ENCODE measurements around the gene L3MBTL4.

The L3MBTL4 gene

GRCh38 chr18:5983488-5983887 is 431.2 kb downstream of the L3MBTL4 start:
- DNase-seq (ENCODE audit: low spot score), result no peak

GRCh38 chr18:5982332-5982731 is 432.4 kb downstream of the L3MBTL4 start:
- no peak for DNase-seq (ENCODE audit: low spot score)

GRCh38 chr18:5980721-5981120 is 434.0 kb downstream of the L3MBTL4 start:
- DNase-seq (ENCODE audit: low spot score), result no peak

- DNase-seq (ENCODE audit: low spot score), result no peak
Measured at GRCh38 chr18:5979971-5980457, 434.7 kb downstream of the L3MBTL4 start.

- no peak for DNase-seq (ENCODE audit: low spot score)
Measured at GRCh38 chr18:5979176-5979888, 435.4 kb downstream of the L3MBTL4 start.

GRCh38 chr18:5977022-5977421 is 437.7 kb downstream of the L3MBTL4 start:
- no peak for DNase-seq (ENCODE audit: low spot score)

GRCh38 chr18:5975111-5976002 is 439.4 kb downstream of the L3MBTL4 start:
- DNase-seq (ENCODE audit: low spot score), result no peak

GRCh38 chr18:5974696-5975095 is 440.0 kb downstream of the L3MBTL4 start:
- no peak for DNase-seq (ENCODE audit: low spot score)

GRCh38 chr18:5973099-5973498 is 441.6 kb downstream of the L3MBTL4 start:
- DNase-seq (ENCODE audit: low spot score), result no peak

- no peak for DNase-seq (ENCODE audit: low spot score)
Measured at GRCh38 chr18:5972298-5972697, 442.4 kb downstream of the L3MBTL4 start.

- no peak for DNase-seq (ENCODE audit: low spot score)
Measured at GRCh38 chr18:5969989-5970403, 444.7 kb downstream of the L3MBTL4 start.

- no peak for DNase-seq (ENCODE audit: low spot score)
Measured at GRCh38 chr18:5969355-5969988, 445.2 kb downstream of the L3MBTL4 start.

- DNase-seq (ENCODE audit: low spot score), result no peak
Measured at GRCh38 chr18:5967666-5968065, 447.0 kb downstream of the L3MBTL4 start.

GRCh38 chr18:5967007-5967406 is 447.7 kb downstream of the L3MBTL4 start:
- DNase-seq (ENCODE audit: low spot score), result no peak

- no peak for DNase-seq (ENCODE audit: low spot score)
Measured at GRCh38 chr18:5966514-5966913, 448.2 kb downstream of the L3MBTL4 start.

GRCh38 chr18:5964996-5965395 is 449.7 kb downstream of the L3MBTL4 start:
- no peak for DNase-seq (ENCODE audit: low spot score)

- DNase-seq (ENCODE audit: low spot score), result no peak
Measured at GRCh38 chr18:5964596-5964995, 450.1 kb downstream of the L3MBTL4 start.

- DNase-seq (ENCODE audit: low spot score), result no peak
Measured at GRCh38 chr18:5964108-5964507, 450.6 kb downstream of the L3MBTL4 start.

- DNase-seq (ENCODE audit: low spot score), result no peak
Measured at GRCh38 chr18:5963267-5963666, 451.4 kb downstream of the L3MBTL4 start.

- DNase-seq (ENCODE audit: low spot score), result no peak
Measured at GRCh38 chr18:5962362-5962761, 452.3 kb downstream of the L3MBTL4 start.

GRCh38 chr18:5961828-5962150 is 452.9 kb downstream of the L3MBTL4 start:
- no peak for DNase-seq (ENCODE audit: low spot score)

- no peak for DNase-seq (ENCODE audit: low spot score)
Measured at GRCh38 chr18:5961097-5961827, 453.4 kb downstream of the L3MBTL4 start.
